Activated naive CD4-positive, alpha-beta T cell treated with anti-CD3 and anti-CD28 coated beads, Interleukin-2, amount 50 U/mL, for 24 hours (primary cell): ENCODE results near the gene ZBTB24.

Experiments used
- H3K27ac Mint-ChIP-seq: one replicate; pipeline ENCODE4 v1.8.0; 2021; ENCODE audit warnings: mild to moderate bottlenecking, mixed read lengths
- H3K27me3 Mint-ChIP-seq: one replicate; pipeline ENCODE4 v1.8.0; 2021; ENCODE audit warnings: mixed read lengths
- H3K36me3 Mint-ChIP-seq: one replicate; pipeline ENCODE4 v1.8.0; 2021; ENCODE audit warnings: mixed read lengths
- H3K4me1 Mint-ChIP-seq: one replicate; pipeline ENCODE4 v1.8.0; 2021; ENCODE audit warnings: mixed read lengths
- H3K4me3 Mint-ChIP-seq: one replicate; pipeline ENCODE4 v1.8.0; 2021; ENCODE audit warnings: mild to moderate bottlenecking, mixed read lengths
- H3K9me3 Mint-ChIP-seq: one replicate; pipeline ENCODE4 v1.8.0; 2021; ENCODE audit warnings: mixed read lengths

The ZBTB24 gene

DNA sequence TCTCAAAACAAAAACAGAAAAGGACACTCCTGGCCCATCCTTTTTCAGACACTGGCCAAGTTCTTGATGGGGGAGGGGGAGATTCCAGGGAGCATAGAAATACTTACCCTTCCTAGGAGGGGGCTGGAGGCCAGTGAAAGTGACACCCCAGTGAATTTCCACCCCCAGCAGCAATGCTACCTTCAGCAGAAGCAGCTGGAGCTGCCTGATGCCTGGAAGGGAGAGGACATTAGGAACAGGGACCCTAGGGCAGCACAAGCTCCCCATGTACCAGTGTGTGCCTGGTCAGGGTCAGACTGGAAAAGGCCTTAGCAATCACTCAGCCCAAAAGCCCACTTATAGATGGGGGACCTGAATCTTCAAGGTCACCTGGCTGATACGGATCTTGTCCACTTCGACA lies 29.9 kb downstream of the ZBTB24 start:
- peaks cover 63% of the 10 kb centered on the region for H3K4me1 Mint-ChIP-seq
- peaks cover 4% of the 10 kb centered on the region for H3K36me3 Mint-ChIP-seq
- H3K27ac Mint-ChIP-seq = no peak overlapping the region
- H3K4me3 Mint-ChIP-seq = peak overlapping the region; percentile 23
- no peaks in the 10 kb centered on the region for H3K9me3 Mint-ChIP-seq
- H3K27me3 Mint-ChIP-seq = no peaks in the 10 kb centered on the region

DNA sequence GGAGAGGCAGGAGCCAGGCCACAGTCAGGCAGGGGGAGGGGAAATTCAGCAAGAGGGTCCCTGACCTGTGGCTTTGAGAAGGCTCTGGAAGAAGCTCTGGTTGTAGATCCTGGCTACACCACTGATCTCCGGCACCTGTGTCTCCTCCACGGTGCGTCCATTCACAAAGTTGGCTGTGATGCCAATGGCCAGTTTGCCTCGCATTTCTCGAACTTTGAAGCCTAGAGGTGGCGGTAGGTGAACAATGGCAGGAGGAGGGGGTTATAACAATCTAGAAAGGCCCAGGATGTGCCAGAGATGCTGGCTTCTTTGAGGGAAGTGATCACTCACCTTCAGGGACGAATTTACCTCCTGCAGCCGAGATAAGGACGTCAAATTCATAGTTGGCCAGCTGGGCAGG lies 30.8 kb downstream of the ZBTB24 start:
- no peak overlapping the region for H3K4me3 Mint-ChIP-seq
- peaks cover 55% of the 10 kb centered on the region for H3K4me1 Mint-ChIP-seq
- peaks cover 4% of the 10 kb centered on the region for H3K36me3 Mint-ChIP-seq
- H3K27me3 Mint-ChIP-seq = no peaks in the 10 kb centered on the region
- no peaks in the 10 kb centered on the region for H3K9me3 Mint-ChIP-seq
- no peak overlapping the region for H3K27ac Mint-ChIP-seq

DNA sequence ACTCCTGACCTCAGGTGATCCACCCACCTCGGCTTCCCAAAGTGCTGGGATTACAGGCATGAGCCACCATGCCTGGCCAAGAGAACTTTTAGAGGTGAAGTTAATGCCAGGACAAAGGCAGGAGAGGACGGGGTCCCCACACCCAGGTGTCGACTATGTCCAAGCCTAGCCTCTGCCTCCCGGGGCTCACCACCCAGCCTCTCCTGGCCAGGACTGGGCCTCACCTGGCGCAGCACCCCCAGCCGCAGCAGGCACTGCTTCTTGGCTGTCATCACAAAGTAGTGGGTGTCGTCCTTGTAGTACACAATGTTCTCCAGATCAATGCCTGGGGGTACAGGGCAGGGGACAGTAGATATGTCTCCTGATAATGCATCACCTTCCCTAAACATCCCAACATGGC lies 31.6 kb downstream of the ZBTB24 start:
- Mint-ChIP-seq H3K27ac (no peak overlapping the region), H3K4me3 (no peak overlapping the region), H3K9me3 (no peaks in the 10 kb centered on the region), H3K36me3 (peaks cover 4% of the 10 kb centered on the region), H3K4me1 (peaks cover 49% of the 10 kb centered on the region), H3K27me3 (no peaks in the 10 kb centered on the region)

DNA sequence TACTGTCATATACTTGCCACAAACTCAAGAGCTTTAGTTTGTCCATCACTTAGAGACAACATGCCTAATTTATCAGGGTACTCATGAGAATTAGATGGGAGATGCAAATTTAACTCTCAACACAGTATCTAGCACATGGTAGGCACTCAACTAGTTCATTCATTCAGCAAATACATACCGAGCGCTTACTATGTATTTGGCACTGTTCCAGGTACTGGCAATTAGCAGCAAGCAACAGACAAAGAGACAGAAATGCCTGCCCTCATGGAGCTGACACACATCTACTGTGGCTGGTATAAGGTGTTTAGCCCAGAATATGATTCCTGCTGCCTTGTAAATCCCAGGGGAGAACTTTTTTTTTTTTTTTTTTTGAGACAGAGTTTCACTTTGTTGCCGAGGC lies 32.2 kb downstream of the ZBTB24 start:
- H3K4me3 Mint-ChIP-seq = peak overlapping the region; percentile 33
- peaks cover 49% of the 10 kb centered on the region for H3K4me1 Mint-ChIP-seq
- peak overlapping the region; percentile 10 for H3K27ac Mint-ChIP-seq
- peaks cover 4% of the 10 kb centered on the region for H3K36me3 Mint-ChIP-seq
- no peaks in the 10 kb centered on the region for H3K27me3 Mint-ChIP-seq
- no peaks in the 10 kb centered on the region for H3K9me3 Mint-ChIP-seq

DNA sequence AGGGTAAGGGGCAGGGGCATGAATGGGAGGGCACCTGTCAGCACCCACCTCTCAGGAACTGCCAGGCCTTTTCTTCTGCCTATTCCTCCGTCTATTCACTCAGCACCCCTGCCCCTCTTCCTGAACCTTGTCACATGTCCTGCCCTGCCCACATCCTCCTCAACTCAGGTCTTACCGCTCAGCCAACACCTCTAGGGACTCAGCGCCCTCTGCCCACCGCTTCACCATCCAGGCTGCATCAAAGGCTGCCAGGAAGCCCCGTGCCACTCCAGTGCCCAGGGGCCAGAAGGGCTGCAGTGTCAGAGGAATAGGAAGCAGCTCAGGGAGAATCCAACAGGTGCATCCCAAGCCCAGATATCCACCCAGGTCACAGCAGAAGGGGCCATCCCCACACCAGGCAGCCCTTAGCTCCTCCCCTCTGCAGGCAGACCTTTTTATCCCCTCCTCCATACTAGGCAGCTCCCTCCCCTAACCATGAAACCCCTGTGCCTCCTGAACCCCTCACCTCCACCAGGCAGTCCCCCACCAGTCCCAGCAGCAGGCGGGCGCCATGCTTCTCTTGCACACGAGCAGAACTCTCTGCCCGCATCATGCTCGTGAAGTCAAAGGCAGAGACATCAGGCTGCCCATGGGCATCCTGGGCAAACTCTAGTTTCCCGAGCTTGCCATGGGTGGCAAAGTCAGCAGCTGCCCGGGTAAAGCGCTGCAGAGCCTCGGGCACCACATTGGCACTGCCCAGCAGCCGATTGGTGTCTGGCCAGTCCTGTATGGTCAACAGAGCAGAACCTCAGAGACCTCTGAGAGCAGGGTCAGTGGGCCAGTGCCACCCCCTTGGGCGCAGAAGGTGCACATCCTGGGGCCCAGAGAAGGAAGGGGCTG lies 33.0 kb downstream of the ZBTB24 start:
- Mint-ChIP-seq H3K36me3 (peaks cover 6% of the 10 kb centered on the region), H3K4me3 (no peak overlapping the region), H3K27me3 (no peaks in the 10 kb centered on the region), H3K4me1 (peaks cover 48% of the 10 kb centered on the region), H3K9me3 (no peaks in the 10 kb centered on the region), H3K27ac (no peak overlapping the region)

DNA sequence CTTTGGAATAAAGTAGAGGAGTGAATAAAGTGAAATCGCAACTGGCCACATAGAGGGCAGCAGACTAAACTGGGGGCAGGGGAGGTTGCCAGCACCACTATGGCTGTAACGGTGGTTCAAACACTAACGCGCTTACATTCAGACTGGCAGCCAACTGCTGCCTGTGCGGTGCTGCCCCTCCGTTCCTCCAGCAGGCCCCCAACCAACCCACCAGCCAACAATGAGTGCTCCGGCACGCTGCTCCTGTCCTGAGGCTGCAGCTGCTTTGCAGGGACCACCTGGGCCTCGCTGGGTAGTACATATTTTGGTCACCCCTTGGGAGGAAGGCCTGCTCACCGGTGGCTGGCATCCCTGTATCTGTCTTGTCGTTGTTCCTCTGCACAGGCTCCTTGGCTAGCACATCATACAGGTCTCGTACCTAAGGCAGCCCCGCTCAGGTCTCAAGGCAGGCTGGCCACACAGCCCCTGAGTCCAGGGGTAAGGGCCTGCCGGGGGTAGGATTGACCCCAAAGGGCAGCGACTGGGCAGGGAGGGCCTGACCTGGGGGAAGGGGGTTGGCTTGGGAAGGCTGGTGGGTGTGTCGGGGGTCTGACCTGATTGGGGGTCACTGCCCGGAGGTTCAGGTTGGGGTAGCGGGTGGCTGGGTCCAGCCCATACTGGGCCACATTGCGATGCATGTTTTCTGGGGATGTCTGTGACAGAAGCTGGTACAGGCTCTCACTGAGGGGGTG lies 33.8 kb downstream of the ZBTB24 start:
- Mint-ChIP-seq H3K4me3 (no peak overlapping the region), H3K4me1 (peaks cover 41% of the 10 kb centered on the region), H3K36me3 (peaks cover 6% of the 10 kb centered on the region), H3K9me3 (no peaks in the 10 kb centered on the region), H3K27ac (no peak overlapping the region), H3K27me3 (no peaks in the 10 kb centered on the region)

DNA sequence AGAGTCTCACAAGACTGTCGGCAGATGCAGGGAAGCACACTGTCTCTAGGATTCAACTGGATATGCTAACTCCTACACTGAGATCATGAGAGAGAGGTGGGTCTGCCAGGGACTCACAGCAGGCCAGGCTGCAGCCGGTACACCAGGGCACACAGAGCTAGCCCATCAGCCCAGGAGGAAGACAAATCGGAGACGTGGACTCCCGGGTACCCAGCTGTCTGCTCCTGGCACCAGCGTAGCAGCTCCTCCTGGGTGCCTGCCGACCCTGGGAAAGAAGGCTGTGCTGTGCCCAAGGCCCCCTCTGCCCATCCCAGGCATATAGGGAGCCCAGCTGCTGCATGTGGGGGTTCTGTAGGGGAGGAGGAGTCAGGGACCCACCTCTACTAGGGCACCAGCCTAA lies 34.4 kb downstream of the ZBTB24 start:
- H3K4me3 Mint-ChIP-seq = no peak overlapping the region
- H3K9me3 Mint-ChIP-seq = no peaks in the 10 kb centered on the region
- H3K27ac Mint-ChIP-seq = no peak overlapping the region
- peaks cover 37% of the 10 kb centered on the region for H3K4me1 Mint-ChIP-seq
- peaks cover 6% of the 10 kb centered on the region for H3K36me3 Mint-ChIP-seq
- H3K27me3 Mint-ChIP-seq = no peaks in the 10 kb centered on the region

DNA sequence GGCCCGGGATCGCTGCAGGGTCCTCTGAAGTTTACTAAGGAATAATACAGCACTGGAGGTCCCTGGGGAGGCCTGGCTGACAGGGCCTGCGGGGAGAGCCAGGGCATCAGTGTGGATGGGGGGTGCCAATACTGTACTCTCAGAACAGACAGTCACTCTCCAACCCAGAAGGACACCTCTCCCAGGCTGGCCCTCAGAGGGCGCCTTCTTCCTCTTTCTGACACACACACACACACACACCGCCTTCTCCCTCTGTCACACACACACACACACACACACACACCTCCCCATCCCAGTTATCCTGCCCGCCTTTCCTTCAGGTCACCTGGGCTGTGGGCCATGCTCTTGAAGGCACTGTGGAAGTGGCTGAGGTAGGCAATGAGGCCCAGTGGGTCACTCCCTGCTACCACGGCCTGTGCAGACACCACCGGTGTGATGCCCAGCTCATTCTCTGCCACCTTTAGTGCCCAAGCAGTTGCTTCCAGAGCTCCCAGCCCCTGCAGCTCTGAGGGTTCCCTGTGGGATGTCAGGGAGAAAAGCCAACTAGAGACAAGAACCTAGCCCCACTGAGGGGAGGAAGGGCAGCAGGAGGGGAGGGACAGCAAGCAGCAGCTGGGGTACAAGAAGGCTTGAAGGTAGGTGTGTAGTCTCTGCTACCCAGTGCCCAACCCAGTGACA lies 35.0 kb downstream of the ZBTB24 start:
- Mint-ChIP-seq H3K4me3 (no peak overlapping the region), H3K27me3 (no peaks in the 10 kb centered on the region), H3K4me1 (peaks cover 41% of the 10 kb centered on the region), H3K27ac (no peak overlapping the region), H3K36me3 (peaks cover 6% of the 10 kb centered on the region), H3K9me3 (no peaks in the 10 kb centered on the region)

DNA sequence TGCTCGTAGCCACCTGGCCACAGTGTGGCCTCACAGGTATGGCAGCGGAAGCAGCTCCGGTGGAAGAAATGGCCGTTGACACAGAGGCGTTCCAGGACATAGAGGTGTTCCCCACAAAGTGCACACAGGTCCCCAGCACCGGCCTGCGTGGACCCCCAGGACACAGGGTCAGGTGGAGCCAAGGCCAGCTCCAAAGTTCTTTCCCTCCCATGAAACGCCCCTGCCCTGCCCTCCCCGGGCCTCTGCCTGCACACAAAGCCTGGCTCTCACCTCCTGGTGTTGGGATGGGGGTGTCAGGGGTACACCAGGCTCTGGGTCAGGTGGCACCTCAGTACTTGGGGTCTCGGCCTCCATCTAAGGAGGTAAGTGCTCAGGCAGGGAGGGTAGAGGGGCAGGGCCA lies 35.9 kb downstream of the ZBTB24 start:
- Mint-ChIP-seq H3K4me1 (peaks cover 45% of the 10 kb centered on the region), H3K36me3 (peaks cover 8% of the 10 kb centered on the region), H3K27me3 (no peaks in the 10 kb centered on the region), H3K4me3 (no peak overlapping the region), H3K9me3 (no peaks in the 10 kb centered on the region), H3K27ac (no peak overlapping the region)

DNA sequence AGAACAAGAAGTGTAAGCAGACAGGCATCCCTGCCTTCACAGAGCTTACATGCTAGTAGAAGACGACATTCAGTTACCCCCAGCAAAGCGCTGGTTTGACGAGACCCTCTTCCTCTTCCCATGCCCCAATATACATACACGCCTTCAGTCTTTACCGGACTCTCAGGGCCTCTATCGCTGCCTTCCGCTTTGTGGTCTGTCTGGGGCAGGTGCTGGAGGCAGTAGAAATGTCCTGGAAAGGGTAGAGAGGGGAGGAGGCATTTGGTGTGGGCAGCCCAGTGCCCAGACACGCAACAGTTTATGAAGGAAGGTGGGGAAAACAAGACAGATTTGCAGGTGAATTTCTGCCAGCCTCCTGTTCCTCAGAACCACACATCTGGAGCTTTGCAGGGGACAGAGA lies 36.5 kb downstream of the ZBTB24 start:
- Mint-ChIP-seq H3K36me3 (peaks cover 8% of the 10 kb centered on the region), H3K9me3 (no peaks in the 10 kb centered on the region), H3K4me1 (peaks cover 50% of the 10 kb centered on the region), H3K27me3 (no peaks in the 10 kb centered on the region), H3K4me3 (no peak overlapping the region), H3K27ac (no peak overlapping the region)

DNA sequence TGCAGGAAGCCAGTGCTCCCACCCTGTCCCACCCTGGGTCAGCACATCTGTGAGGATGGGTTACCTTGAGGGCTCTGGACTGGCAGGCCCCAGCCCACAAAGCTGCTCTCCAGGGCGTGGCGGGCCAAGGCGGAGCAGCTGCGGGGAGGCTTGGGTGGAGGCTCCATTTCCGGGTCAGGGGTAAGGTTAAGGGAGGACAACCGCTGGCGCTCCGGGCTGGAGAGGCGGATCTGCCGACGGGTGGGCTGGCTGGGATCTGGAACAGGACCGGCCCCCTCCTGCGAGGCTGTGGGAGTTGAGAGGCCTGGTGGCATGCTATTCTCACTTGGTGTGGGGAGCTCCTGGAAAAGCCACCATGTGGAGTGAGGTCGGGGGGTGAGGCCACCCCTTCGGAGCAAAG lies 36.9 kb downstream of the ZBTB24 start:
- Mint-ChIP-seq H3K27me3 (no peaks in the 10 kb centered on the region), H3K36me3 (peaks cover 8% of the 10 kb centered on the region), H3K9me3 (no peaks in the 10 kb centered on the region), H3K4me3 (no peak overlapping the region), H3K27ac (no peak overlapping the region), H3K4me1 (peaks cover 55% of the 10 kb centered on the region)

DNA sequence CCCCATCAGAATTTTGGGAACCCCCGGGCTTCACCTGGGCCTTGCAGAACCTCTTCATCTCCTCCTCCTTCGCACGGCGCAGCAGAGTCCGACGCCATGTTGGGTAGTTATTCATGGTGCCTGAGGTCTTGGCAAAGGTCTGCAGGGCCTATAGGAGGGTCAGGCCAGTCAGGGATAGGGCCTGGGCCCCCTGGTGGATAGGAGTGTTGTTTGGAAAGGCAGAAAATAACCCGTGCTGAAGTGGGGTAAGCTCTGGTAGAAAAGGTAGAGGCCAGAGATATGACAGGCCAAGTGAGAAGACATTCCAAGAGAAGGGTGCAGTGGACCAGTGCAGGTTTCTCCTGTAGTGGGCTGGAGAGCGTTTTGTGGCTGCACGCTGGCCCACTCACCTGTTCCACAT lies 37.6 kb downstream of the ZBTB24 start:
- H3K4me1 Mint-ChIP-seq = peaks cover 49% of the 10 kb centered on the region
- no peaks in the 10 kb centered on the region for H3K9me3 Mint-ChIP-seq
- H3K4me3 Mint-ChIP-seq = no peak overlapping the region
- H3K27me3 Mint-ChIP-seq = no peaks in the 10 kb centered on the region
- peaks cover 5% of the 10 kb centered on the region for H3K36me3 Mint-ChIP-seq
- H3K27ac Mint-ChIP-seq = peak overlapping the region; percentile 70

DNA sequence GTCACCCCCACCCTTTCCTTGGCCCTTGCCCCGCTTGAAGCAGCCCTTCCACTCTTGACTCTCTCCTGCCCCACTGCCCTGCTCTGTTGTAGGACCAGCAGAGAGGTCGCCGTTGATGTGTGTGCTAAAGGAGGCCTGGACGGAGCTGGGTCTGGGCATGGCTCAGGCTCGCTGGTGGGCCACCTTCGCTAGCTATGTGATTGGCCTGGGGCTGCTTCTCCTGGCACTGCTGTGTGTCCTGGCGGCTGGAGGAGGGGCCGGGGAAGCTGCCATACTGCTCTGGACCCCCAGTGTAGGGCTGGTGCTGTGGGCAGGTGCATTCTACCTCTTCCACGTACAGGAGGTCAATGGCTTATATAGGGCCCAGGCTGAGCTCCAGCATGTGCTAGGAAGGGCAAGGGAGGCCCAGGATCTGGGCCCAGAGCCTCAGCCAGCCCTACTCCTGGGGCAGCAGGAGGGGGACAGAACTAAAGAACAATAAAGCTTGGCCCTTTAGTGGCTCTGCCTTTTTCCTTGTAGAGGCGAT lies 39.5 kb downstream of the ZBTB24 start:
- peaks cover 5% of the 10 kb centered on the region for H3K36me3 Mint-ChIP-seq
- peaks cover 35% of the 10 kb centered on the region for H3K4me1 Mint-ChIP-seq
- H3K9me3 Mint-ChIP-seq = no peaks in the 10 kb centered on the region
- no peaks in the 10 kb centered on the region for H3K27me3 Mint-ChIP-seq
- H3K4me3 Mint-ChIP-seq = no peak overlapping the region
- peak overlapping the region; percentile 17 for H3K27ac Mint-ChIP-seq

DNA sequence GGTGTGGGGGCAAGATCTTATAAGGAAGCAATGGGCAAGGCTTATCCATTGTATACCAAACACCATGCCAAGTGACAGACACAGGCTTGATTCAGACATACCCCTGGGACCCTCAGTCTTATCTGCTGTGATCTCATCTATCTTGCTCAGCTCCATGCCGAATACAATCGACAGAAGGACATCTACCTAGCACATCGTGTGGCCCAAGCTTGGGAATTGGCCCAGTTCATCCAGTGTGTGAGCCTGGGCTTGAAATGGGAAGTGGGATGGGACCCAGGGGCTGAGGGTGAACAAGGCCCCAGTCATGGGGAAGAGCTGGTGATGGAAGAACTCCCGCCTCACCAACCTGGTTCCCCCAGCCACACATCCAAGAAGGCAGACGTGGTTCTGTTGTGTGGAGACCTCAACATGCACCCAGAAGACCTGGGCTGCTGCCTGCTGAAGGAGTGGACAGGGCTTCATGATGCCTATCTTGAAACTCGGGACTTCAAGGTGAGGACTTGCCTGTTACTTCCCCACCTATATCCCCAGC lies 40.6 kb downstream of the ZBTB24 start:
- Mint-ChIP-seq H3K27ac (peak overlapping the region; percentile 55), H3K9me3 (no peaks in the 10 kb centered on the region), H3K4me3 (peak overlapping the region; percentile 69)

DNA sequence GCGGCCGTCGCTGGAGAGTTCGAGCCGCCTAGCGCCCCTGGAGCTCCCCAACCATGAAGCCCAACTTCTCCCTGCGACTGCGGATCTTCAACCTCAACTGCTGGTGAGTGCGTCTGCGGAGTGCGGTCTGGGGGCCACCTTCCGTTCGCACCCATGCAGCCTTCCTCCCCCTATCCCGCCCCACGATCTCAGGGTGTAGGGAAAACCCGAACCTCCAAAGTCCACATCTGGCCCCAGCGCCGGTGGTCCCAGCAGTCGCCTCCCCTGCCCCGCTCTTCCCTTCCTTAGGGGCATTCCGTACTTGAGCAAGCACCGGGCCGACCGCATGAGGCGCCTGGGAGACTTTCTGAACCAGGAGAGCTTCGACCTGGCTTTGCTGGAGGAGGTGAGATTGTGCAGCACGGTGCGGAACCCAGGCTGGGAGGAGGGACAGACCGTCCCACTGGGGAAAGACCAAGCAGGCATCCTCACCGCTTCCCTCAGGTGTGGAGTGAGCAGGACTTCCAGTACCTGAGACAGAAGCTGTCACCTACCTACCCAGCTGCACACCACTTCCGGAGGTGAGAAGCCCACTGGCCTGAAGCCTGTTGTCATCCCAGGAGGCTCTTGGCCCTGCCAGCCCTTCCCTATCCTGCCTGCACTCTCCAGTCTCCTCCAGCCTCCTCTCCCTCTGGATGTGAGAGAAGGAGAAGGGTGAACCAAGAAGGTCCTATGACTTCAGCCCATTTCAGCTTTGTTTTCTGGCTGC lies 41.8 kb downstream of the ZBTB24 start:
- Mint-ChIP-seq H3K9me3 (no peaks in the 10 kb centered on the region), H3K4me3 (peak overlapping the region; percentile 94), H3K27ac (peak overlapping the region; percentile 94), H3K36me3 (peaks cover 5% of the 10 kb centered on the region), H3K4me1 (peaks cover 29% of the 10 kb centered on the region), H3K27me3 (no peaks in the 10 kb centered on the region)

More for the DNA sequence above, 40.6 kb downstream of the ZBTB24 start:
- H3K4me1 Mint-ChIP-seq = peaks cover 29% of the 10 kb centered on the region
- H3K27me3 Mint-ChIP-seq = no peaks in the 10 kb centered on the region
- H3K36me3 Mint-ChIP-seq = peaks cover 5% of the 10 kb centered on the region
